ENCODE measurements around the gene GID4. TPM values are rescaled to one million over a fixed set of nuclear protein-coding genes. Genes with fewer than 3 reads are reported as not detected.

The GID4 gene
- total RNA-seq: 10 to 100 TPM in 2 of 7 donors, 1 to 10 TPM in 5; 5.7 to 11.5 (median 9.4) TPM
- polyA plus RNA-seq: 1 to 10 TPM; 3.0 to 3.9 (median 3.7) TPM
- long read RNA-seq, donor 1, full-length matches to known transcripts: 3 of 3 reads
- long read RNA-seq, donor 1, partial matches to known transcripts: 0 of 3 reads
- long read RNA-seq, donor 1, other reads (novel, unspliced or antisense): 0 of 3 reads
- long read RNA-seq, donor 2, full-length matches to known transcripts: 2 of 2 reads
- long read RNA-seq, donor 2, partial matches to known transcripts: 0 of 2 reads
- long read RNA-seq, donor 2, other reads (novel, unspliced or antisense): 0 of 2 reads

DNA sequence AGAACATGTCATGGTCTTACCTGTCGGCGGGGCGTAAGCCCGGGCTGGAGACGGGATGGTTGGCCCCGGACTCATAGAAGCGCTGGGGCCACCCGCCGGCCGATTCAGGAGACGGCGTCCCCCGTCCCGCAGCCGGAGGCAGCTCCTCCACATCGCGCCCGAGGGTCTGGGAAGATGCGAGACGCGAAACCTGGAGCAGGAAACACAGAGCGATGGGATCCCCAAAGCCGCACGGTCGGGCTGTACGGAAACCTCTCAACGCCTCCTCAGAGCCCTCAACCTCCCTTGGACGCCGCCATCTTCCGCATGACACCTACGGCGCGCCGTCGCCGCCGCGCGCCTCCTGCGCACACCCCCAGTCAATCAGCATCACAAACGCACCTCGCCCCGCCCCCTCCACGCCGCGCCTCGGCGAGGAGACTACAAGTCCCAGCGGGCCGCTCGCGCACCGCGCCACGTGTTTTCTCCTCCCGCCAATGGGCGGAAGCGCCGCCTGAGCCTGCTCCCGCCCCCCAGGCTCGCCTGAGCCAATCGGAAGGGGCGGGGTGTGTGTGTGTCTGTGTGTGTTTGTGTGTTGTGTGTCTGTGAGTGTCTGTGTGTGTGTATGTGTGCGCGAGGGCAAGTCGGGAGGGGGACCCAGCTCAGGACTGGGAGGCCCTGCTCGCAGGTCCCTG lies at the start of gene GID4, which contains the start of gene ATPAF2:
Gene GID4 (plus strand): TSS at position 548 of the 674 bp plus-strand sequence. CDS start 57 bp downstream, at position 605.
Gene ATPAF2 (minus strand): TSS at position 308 of the 674 bp plus-strand sequence. CDS start 155 bp downstream, at position 153.
- Histone ChIP-seq H3K4me3 (peak within 1 kb of the TSS; percentile 74 to 98 (median 94)), H3K27ac (peak within 1 kb of the TSS; percentile 50 to 93 (median 87)), H3K36me3 (peaks cover 0 to 8% (median 0%) of the 10 kb centered on the region in 6 donors), H3K9me3 (no peaks in the 10 kb centered on the region), H3K4me1 (peaks cover 24 to 86% (median 47%) of the 10 kb centered on the region in 6 donors), H3K27me3 (replicated peaks in 1 of 7) (no peaks in the 10 kb centered on the region)
- TF ChIP-seq POLR2AphosphoS5 (IDR thresholded peaks at IDR 0.05) (peak; percentile 89 to 96 (median 93)), POLR2A (IDR thresholded peaks at IDR 0.05) (peak in 2 of 3 donors; percentile 27 to 49)
- TF ChIP-seq, protein P1, sequence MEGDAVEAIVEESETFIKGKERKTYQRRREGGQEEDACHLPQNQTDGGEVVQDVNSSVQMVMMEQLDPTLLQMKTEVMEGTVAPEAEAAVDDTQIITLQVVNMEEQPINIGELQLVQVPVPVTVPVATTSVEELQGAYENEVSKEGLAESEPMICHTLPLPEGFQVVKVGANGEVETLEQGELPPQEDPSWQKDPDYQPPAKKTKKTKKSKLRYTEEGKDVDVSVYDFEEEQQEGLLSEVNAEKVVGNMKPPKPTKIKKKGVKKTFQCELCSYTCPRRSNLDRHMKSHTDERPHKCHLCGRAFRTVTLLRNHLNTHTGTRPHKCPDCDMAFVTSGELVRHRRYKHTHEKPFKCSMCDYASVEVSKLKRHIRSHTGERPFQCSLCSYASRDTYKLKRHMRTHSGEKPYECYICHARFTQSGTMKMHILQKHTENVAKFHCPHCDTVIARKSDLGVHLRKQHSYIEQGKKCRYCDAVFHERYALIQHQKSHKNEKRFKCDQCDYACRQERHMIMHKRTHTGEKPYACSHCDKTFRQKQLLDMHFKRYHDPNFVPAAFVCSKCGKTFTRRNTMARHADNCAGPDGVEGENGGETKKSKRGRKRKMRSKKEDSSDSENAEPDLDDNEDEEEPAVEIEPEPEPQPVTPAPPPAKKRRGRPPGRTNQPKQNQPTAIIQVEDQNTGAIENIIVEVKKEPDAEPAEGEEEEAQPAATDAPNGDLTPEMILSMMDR (IDR thresholded peaks at IDR 0.05 in 8 of 11, conservative IDR thresholded peaks at IDR 0.05 in 3 of 11): peak in 2 of 11 experiments; percentile 29 to 37
- peak; percentile 100 for DNase-seq
- WGBS, 5 donors: 0% methylated on average over 4 to 67 of the region's 67 CpGs
- intact Hi-C loops (cut with DNase I; ENCODE audit: low total_unique reads): loop anchor here (10.0 kb wide), 2 partner anchors 144 to 354 kb away; partner anchors contain the start of gene RAI1

DNA sequence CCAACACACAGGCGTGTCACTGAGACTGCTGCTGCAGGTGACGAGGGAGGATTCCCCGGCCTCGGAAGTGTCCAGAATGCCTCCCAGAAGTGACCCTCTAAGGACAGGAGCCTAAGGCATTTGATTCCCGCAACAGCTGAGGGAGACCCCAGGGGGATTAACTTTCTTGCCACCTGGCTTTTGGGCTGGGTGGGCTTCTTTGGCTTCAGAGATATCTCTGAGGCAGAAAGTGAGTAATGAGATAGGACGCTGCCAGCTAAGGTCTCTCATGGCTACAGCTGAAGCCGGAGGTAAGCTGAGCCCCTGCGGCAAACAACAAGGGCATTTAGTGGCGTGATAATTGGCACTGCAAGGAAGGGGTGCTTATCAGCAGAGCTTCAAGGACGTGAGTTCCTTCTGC lies 49.6 kb upstream of the GID4 start:
- intact Hi-C loops (cut with DNase I; ENCODE audit: low total_unique reads): no loop called here
- 81 to 93% (median 89%) methylated on average over 10 of the region's 10 CpGs for WGBS, 5 donors
- Histone ChIP-seq H3K9me3 (no peaks in the 10 kb centered on the region), H3K36me3 (no peaks in the 10 kb centered on the region), H3K4me1 (no peaks in the 10 kb centered on the region), H3K27ac (no peak overlapping the region), H3K4me3 (no peak overlapping the region), H3K27me3 (replicated peaks in 1 of 7) (no peaks in the 10 kb centered on the region)
- TF ChIP-seq, protein P1 (IDR thresholded peaks at IDR 0.05 in 8 of 11, conservative IDR thresholded peaks at IDR 0.05 in 3 of 11): no peak
- TF ChIP-seq POLR2AphosphoS5 (IDR thresholded peaks at IDR 0.05) (no peak), POLR2A (IDR thresholded peaks at IDR 0.05) (no peak)
- DNase-seq: no peak

DNA sequence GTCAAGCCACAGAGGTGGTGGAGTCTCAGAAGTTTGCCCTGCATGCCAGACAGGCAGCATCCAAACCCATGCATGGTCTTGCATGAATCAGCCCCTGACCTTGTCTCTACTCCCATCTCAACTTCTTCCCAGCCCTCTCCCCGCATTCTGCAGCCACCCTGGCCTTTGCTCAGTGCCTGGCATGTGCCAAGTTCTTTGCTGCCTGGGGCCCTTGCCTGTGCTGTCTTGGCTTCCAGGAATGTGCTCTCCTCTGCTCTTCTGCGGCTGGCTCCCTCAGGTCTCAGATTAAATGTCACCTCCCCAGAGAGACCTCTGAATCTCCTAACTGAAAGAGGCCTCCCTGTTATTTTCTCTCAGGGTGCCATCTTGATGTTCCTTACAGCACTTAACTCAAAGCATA lies 48.9 kb upstream of the GID4 start:
- WGBS, 5 donors: 86 to 100% (median 93%) methylated on average over 2 of the region's 2 CpGs
- Histone ChIP-seq H3K4me1 (no peaks in the 10 kb centered on the region), H3K4me3 (no peak overlapping the region), H3K27ac (no peak overlapping the region), H3K36me3 (no peaks in the 10 kb centered on the region), H3K27me3 (replicated peaks in 1 of 7) (no peaks in the 10 kb centered on the region), H3K9me3 (no peaks in the 10 kb centered on the region)
- no peak for DNase-seq
- intact Hi-C loops (cut with DNase I; ENCODE audit: low total_unique reads): no loop called here
- TF ChIP-seq, protein P1 (IDR thresholded peaks at IDR 0.05 in 8 of 11, conservative IDR thresholded peaks at IDR 0.05 in 3 of 11): no peak
- no peak for TF ChIP-seq POLR2AphosphoS5 (IDR thresholded peaks at IDR 0.05)
- no peak for TF ChIP-seq POLR2A (IDR thresholded peaks at IDR 0.05)

DNA sequence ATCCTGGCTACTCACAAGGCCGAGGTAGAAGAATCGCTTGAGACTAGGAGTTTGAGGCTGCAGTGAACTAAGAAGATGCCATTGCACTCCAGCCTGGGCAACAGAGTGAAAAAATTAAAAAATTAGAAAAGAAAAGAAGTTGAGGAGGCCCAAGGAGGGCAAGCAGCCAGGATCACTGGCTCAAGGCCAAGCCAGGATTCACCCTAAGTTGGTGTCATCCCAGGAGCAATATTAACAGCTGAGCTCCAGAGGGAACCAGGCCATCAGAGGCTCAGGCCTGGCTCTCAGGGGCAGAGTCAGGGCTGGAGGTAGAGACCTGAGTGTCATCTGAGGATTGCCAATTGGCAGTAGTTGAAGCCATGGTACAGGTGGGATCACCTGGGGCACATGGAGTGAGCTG lies 45.8 kb upstream of the GID4 start:
- no peak overlapping the region for H3K27ac ChIP-seq
- H3K4me3 ChIP-seq: no peak overlapping the region
- WGBS, 5 donors: 84 to 100% (median 95%) methylated on average over 2 of the region's 2 CpGs
- H3K27me3 ChIP-seq (replicated peaks in 1 of 7): no peaks in the 10 kb centered on the region
- TF ChIP-seq, protein P1 (IDR thresholded peaks at IDR 0.05 in 8 of 11, conservative IDR thresholded peaks at IDR 0.05 in 3 of 11): no peak
- no peak for TF ChIP-seq POLR2AphosphoS5 (IDR thresholded peaks at IDR 0.05)
- TF ChIP-seq POLR2A (IDR thresholded peaks at IDR 0.05): no peak
- no peaks in the 10 kb centered on the region for H3K9me3 ChIP-seq
- no peaks in the 10 kb centered on the region for H3K36me3 ChIP-seq
- peak; percentile 51 for DNase-seq
- intact Hi-C loops (cut with DNase I; ENCODE audit: low total_unique reads): no loop called here
- no peaks in the 10 kb centered on the region for H3K4me1 ChIP-seq
